BJ (cell line): Measurements from ENCODE around the gene NHLRC4. TPM values are rescaled to one million over a fixed set of nuclear protein-coding genes. Genes with fewer than 3 reads are reported as not detected.

ENCODE experiments used
- CTCF ChIA-PET: fragments of 350-600 bp; formaldehyde crosslinking; extraction: SDS; loops from one replicate; lab custom pipeline; 2021; ENCODE audit warnings: antibody characterized with exemption, inconsistent platforms; lab: Yijun Ruan, JAX
- POLR2A ChIA-PET: fragments of 300-600 bp; sonication (Branson Sonifier 250); formaldehyde crosslinking; extraction: SDS; loops from one replicate; lab custom pipeline; 2021; ENCODE audit warnings: antibody characterized with exemption; lab: Charles Lee
- DNase-seq: peaks from one replicate; pipeline ENCODE4 v3.0.0-alpha.2; 2011; ENCODE audit warnings: low read depth
- H3K27me3 ChIP-seq: 2 replicates; pipeline ENCODE4 v1.6.0; 2011; ENCODE audit warnings: low read length; ENCODE audit not compliant: control insufficient read depth, insufficient read depth
- H3K36me3 ChIP-seq: 2 replicates; pipeline ENCODE4 v1.5.1; 2011; ENCODE audit warnings: low read length; ENCODE audit not compliant: control insufficient read depth, insufficient read depth
- H3K4me3 ChIP-seq: 2 replicates; pipeline ENCODE4 v1.5.1; 2011; ENCODE audit warnings: low read depth, mild to moderate bottlenecking, control low read depth, low read length
- polyA plus RNA-seq: library from polyadenylated mRNA; depleted of rRNA; stranded (reverse); fragments of >200 nt; gene quantifications from 2 replicates; pipeline ENCODE4 v1.2.3, GENCODE V29; 2011
- TF ChIP-seq, protein P1 (sequence below): IDR thresholded peaks from 2 replicates; pipeline ENCODE4 v1.5.1; 2011; ENCODE audit warnings: low read depth, mild to moderate bottlenecking, control low read depth, inconsistent platforms, low read length, moderate library complexity; ENCODE audit not compliant: insufficient read depth

Gene NHLRC4
- polyA plus RNA-seq, 1 experiment, result 0.66 TPM

DNA sequence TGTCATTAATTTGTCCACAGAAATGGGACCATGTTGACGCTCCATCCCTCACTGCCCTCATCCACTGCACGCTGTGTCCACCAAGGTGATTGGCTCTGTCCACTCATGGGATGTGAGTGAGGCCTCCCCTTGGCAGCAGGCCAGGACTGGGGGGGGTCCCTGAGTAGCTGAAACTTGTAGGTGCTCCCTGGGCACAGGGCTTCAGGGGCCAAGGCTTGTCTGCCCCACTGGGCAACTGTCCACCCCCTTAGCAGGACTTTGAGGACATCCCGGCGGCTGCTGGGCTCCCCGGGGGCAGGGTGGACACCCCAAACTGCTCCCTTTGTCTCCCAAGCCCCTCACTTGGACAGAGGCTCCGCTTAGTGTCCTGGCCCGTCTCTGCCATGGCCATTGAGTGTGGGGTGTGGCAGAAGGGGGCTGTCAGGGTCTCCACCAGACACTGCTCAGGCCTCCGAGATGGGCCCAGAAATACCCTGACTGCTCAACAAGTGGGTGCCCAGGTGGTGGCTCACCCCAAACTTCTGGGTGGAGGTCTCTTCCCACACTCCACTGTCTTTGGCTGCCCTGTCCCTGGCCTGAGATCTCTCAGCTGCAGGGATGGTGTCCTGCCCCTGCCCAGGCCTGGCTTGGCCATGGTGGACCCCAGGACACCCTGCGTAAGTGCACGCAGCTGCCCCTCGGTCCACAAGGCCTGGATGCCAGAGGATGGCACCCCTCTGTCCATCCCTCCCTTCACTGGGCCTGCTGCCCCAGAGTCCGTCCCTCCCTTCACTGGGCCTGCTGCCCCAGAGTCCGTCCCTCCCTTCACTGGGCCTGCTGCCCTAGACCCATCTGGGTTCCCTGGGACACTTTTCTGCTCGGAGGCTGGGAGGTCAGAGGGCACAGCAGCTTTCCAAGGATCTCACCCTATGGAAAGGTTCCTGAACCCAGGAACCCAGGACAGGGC is 20.1 kb downstream of the NHLRC4 start:
- Histone ChIP-seq H3K27me3 (no peaks in the 10 kb centered on the region), H3K36me3 (0 out of 2 replicates have a peak, but pooled peaks cover 1% of the 10 kb centered on the region), H3K4me3 (no peak overlapping the region)
- ChIA-PET CTCF (interaction anchor here (1.6 kb wide), 1 partner anchor 10 kb away, joined by 3 read pairs; no protein-coding TSS in a partner anchor), POLR2A (no interaction called here)
- DNase-seq, result no peak
- TF ChIP-seq, protein P1, sequence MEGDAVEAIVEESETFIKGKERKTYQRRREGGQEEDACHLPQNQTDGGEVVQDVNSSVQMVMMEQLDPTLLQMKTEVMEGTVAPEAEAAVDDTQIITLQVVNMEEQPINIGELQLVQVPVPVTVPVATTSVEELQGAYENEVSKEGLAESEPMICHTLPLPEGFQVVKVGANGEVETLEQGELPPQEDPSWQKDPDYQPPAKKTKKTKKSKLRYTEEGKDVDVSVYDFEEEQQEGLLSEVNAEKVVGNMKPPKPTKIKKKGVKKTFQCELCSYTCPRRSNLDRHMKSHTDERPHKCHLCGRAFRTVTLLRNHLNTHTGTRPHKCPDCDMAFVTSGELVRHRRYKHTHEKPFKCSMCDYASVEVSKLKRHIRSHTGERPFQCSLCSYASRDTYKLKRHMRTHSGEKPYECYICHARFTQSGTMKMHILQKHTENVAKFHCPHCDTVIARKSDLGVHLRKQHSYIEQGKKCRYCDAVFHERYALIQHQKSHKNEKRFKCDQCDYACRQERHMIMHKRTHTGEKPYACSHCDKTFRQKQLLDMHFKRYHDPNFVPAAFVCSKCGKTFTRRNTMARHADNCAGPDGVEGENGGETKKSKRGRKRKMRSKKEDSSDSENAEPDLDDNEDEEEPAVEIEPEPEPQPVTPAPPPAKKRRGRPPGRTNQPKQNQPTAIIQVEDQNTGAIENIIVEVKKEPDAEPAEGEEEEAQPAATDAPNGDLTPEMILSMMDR, result no peak

DNA sequence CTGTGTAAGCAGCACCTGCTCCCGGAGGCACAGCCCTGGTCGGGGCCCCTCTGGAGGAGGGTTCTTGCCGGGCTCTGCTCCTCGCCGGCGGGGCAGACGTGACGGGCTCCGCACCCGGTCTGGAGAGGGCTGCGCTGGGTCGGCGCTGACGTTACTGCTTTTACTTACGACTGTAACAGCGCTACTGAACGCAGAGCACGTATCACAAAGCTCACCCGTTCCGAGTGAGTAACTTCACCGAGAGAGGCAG is 21.8 kb downstream of the NHLRC4 start:
- ChIA-PET CTCF (interaction anchor here (1.1 to 1.5 kb wide), 2 partner anchors 42 to 48 kb away, joined by 3 to 5 read pairs; partner anchors contain the start of gene METTL26), POLR2A (no interaction called here)
- TF ChIP-seq, protein P1, result no peak
- peaks cover 2% of the 10 kb centered on the region; the same call in 1 of the 2 replicates for H3K36me3 ChIP-seq
- peak overlapping the region; percentile 91 for H3K4me3 ChIP-seq
- no peak for DNase-seq
- no peaks in the 10 kb centered on the region for H3K27me3 ChIP-seq

DNA sequence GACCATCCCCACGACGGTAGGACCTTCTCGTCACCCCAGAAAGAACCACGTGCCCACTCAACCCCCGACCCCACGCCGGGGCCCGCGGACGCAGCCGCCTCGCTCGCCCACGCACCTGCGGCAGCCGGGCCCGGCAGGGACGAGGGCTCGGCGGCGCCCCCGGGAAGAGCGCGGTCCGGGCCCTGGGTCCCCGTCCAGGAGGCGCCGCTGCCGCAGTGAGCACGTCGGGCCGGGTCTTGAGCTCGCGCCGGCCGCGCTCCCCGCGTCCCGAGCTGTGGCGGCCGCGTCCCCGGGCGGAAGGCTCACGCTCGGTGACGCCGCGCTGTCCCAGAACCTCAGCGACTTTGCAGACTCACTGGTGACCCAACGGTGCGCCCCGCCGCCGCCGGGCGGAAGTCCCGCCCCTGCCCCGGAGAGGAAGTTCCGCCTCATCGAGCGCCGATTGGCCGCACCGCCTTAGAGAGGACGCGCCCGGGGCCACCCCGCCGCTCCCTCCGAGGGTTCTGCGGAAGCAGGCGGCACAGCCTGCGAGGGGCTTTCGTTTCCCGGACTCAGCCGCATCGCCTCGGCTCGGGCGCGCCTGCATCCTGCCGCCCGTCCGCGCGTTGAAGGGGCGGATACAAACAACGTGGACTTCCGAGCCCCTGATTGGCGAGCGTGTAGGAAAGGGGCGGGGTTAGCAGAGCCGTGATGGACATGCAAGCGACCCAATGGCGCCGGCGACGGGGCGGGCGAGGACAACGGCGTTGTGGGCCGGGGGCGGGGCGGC is 22.3 kb downstream of the NHLRC4 start:
- peak overlapping the region; percentile 91 for H3K4me3 ChIP-seq
- peak; percentile 51 for DNase-seq
- peaks cover 2% of the 10 kb centered on the region; the same call in 1 of the 2 replicates for H3K36me3 ChIP-seq
- TF ChIP-seq, protein P1, result no peak
- POLR2A ChIA-PET, result no interaction called here
- H3K27me3 ChIP-seq, result no peaks in the 10 kb centered on the region
- CTCF ChIA-PET, result interaction anchor here (1.1 to 1.5 kb wide), 2 partner anchors 42 to 47 kb away, joined by 3 to 5 read pairs; partner anchors contain the start of gene METTL26

DNA sequence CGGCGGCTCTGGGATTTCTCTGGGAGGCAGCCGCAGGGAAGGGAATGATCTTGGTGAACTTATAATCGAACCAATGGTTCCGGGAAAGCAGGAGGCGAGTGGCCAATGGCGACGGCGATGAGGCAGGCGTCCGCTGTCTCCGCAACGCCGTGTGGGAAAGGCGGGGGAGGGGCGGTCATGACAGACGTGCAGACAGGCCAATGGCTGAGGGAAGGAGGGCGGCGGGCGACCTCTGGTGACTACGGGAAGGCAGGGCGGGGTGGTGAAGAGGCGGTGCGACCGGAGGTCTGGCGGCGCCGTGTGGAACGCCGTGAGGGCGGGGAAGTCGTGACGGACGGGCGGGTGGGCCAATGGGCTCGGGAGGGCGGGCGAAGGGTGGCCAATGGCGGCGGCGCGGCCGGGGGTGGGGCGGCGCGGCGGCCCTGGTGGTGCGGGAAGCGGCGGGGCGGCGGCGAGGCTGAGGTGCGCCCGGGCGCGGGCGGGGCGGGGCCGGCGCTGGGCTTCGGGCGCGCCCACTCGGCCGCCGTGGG is 22.9 kb downstream of the NHLRC4 start, which contains the start of gene RAB40C:
Gene RAB40C (plus strand): TSS at position 409 of the 530 bp plus-strand sequence. CDS start 226 bp downstream, outside the sequence.
- CTCF ChIA-PET, result interaction anchor here (1.0 kb wide), 1 partner anchor 15 kb away, joined by 4 read pairs; no protein-coding TSS in a partner anchor
- Histone ChIP-seq H3K27me3 (no peaks in the 10 kb centered on the region), H3K4me3 (peak within 1 kb of the TSS; percentile 94), H3K36me3 (peaks cover 4% of the 10 kb centered on the region; the same call in 1 of the 2 replicates)
- TF ChIP-seq, protein P1, result peak; percentile 33
- POLR2A ChIA-PET, result no interaction called here
- peak; percentile 68 for DNase-seq
